DOHH2 (cell line): Measurements from ENCODE around the gene TFF3.

ENCODE experiments used
- CTCF ChIP-seq: fragments of 200-600 bp; sonication (generic); IDR thresholded peaks from one replicate; pipeline ENCODE4 v1.5.1; 2014; ENCODE audit warnings: antibody characterized with exemption, mild to moderate bottlenecking, low read depth, low read length; ENCODE audit not compliant: poor library complexity, severe bottlenecking
- EZH2phosphoT487 ChIP-seq: fragments of 200-600 bp; sonication (generic); IDR thresholded peaks from 2 replicates; pipeline ENCODE4 v1.6.1; 2017; ENCODE audit warnings: borderline replicate concordance, mild to moderate bottlenecking, antibody characterized with exemption, low read length, moderate library complexity, mixed read lengths

GRCh38 chr21:42285569-42286245 lies 29.5 kb downstream of the TFF3 start:
- TF ChIP-seq CTCF (no peak), EZH2phosphoT487 (no peak)
